GM21723 (cell line): ENCODE results near the gene ZMIZ1.
A peak's percentile ranks its signal among the peaks of the same experiment; 100 is the strongest.
"Not testable (repeated sequence)": the region's sequence is repeated elsewhere in the genome, so short reads cannot be mapped to it uniquely, and the experiment has no call there.

Experiments
- ATAC-seq: cut with Tn5 transposase; IDR thresholded peaks from one replicate; pipeline ENCODE4 v1.9.1; 2021; ENCODE audit warnings: mild to moderate bottlenecking, moderate library complexity; ENCODE audit not compliant: unreplicated experiment

ZMIZ1 gene

DNA sequence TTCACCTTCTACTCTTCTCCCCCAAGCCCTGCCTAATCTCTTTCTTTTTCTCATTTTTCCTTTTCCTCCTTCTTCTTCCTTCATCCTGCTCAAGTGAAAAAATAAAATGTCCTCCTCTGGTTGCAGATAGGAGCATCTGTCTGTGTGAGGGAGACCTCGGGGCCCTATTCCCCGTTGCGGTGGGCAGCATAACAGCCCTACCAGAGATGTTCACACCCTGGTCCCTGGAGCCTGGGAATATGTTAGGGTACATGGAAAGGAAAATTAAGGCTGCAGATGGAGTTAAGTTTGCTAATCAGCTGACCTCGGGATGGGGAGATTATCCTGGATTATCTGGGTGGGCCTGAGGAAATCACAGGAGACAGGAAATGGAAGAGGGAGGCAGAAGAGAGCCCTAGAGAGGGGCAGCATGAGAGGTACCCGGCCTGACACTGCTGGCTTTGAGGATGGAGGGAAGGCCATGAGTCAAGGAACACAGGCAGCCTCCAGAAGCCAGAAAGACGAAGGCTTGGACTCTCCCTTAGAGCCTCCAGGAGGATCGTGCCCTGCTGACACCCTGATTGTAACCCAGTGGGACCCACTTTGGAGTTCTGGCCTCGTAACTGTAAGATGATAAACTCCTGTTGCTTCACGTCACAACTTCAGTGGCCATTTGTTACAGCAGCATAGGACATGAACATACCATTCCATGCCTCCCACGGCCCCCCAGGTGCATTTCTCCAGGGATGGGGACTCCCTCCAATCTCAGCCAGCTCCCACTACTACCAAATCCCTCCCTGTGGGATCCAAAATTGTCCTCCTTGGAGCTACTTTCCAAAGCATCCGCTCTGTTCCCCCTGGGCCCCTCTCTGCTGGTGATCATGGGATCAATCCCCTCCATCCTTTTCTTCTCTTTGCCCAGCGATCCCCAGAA is 39.0 kb upstream of the ZMIZ1 start:
- ATAC-seq = no peak

DNA sequence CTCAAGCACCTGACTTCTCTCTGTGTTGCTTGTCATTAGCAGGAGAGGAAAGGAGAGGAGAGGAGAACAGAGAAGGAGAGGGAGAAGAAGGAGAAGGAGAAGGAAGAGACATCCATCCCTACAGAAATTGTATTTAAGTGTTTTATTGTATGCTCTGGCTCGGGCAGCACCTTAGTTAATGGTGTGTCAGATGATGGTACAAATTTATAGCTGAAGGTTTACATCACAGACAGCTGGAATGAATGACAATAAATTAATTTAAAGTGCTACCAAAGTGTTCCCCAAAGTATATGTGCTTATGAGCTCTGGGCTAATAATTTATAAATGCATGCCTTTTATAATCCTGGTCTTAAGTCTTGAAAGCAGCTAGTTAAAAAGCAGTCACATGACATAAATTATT is 38.1 kb upstream of the ZMIZ1 start:
- no peak for ATAC-seq

DNA sequence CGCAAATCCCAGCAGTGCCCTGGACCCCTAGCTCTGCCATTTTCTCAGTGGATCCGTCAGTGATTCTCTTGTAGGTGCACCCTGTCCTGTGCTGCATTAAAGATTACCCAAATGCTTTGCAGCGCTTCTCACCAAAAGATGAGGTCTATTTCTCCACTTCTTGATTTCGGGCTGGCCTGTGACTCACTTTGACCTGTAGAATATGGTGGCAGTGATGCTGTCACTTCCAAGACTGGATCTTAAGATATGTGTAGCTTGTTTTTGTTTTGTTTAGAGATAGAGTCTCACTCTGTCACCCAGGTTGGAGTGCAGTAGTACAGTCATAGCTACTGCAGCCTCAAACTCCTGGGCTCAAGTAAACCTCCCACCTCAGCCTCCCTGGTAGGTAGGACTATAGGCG is 37.0 kb upstream of the ZMIZ1 start:
- no peak for ATAC-seq

DNA sequence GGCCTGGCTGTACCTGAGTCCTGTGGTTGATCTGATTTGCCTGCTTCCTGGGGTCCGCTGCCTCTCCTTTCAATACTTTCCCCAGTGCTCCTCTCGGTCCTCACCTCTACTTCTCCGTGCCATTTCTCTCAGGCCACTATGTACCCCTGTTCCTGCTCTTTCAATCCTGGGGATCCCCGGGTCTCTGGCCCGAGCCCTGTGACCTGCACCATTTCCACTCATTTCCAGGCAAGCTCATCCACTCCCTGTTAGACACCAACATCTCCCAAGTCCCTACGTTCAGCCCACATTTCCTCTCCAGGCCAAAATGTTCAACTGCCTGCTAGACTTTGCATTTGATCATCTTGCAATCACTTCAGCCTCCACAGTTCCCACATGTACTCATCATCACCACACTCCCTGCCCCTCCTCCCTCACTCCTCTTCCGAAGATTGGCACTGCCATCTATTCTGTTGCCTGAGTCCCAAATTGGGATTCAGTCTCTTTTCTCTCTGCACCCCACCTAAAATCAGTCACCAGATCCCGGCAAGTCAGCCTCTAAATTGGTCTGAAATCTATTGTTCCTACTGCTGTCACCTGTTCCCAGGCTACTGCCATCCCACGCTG is 34.4 kb upstream of the ZMIZ1 start:
- no peak for ATAC-seq

DNA sequence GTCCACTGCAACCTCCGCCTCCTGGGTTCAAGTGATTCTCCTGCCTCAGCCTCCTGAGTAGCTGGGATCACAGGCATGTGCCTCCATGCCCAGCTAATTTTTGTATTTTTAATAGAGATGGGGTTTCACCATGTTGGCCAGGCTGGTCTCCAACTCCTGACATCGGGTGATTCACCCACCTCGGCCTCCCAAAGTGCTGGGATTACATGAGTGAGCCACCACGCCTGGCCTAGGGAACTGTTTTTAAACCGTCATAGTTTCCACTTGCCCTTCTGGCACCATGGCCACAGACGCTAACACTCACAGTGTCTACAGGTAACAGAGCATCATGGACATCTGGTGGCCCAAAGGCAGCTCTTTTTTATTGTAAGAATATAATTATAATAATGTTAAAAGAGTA is 32.4 kb upstream of the ZMIZ1 start:
- not testable (repeated sequence) for ATAC-seq

DNA sequence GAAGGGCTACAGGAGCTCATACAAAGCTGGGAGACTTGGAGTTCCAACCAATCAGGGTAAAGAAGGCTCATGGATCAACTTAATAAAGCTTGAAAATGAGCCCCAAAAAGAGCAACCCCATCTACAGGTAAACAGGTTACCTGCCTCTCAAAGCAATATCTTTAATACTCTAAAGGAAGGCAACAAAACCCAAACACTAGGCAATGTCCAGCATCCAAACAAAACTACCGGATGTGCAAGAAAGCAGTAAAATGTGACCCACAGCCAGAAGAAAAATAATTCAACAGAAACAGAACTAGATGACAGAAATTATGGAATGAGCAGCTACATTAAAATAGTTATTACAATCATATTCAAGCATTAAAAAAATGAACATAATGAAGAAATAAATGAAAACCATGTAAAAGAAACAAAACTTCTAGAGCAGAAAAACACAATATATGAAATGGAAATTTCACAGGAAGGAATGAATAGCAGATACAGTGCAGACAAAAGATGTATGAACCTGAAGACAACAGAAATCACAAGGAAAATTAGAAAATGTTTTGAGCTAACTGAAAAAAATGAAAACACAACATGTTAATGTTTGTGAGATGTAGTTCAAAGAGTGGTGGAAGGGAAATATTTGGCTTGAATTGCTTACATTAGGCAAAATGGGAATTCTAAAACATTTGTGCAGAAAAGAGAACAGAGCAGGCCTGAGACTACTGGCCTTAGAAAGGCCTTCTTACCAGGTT is 30.5 kb upstream of the ZMIZ1 start:
- no peak for ATAC-seq

DNA sequence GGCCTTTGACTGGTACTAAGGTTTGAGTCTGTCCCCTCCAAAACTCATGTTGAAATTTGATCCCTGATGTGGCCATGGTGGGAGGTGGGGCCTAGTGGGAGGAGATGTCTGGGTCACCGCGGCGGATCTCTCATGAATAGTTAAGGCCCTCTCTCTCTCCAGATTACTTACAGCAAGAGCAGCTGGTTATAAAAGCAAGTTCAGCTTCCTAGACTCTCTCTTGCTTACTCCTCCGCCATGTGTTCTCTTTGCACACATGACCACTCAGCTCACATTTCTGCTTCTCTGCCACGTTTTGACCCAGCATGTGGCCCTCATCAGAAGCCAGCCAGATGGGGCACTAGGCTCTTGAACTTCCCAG is 29.9 kb upstream of the ZMIZ1 start:
- ATAC-seq = no peak

DNA sequence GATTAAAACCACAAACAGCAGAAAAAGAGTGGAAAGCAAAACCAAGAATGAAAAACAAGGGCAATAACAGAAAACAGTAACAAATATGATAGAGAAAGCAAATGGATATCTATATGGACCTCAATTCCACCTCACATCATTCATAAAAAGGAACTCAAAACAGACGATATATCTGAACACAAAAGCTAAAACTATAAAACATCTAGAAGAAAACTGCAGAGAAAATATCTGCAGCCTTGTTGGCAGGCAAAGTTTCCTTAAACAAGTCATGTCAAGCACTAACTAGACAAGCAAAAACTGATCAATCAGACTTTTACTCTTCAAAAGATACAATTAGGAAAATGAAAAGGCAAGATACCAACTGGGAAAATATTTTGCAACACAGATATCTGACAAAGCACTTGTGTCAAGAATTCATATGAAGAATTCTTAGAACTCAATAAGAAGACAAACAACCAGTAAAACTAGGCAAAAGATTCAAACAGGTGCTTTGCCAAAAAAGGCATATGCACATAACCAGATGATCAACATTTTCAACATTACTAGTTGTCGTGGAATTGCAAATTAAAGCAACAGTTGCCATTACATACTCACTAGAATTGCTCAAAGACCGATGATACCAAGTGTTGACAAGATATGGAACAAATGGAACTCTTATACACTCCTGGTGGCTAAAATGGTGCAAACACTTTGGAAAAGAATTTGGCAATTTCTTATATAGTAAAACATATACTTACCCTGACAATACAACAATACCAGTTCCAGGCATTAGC is 25.9 kb upstream of the ZMIZ1 start:
- ATAC-seq = no peak

DNA sequence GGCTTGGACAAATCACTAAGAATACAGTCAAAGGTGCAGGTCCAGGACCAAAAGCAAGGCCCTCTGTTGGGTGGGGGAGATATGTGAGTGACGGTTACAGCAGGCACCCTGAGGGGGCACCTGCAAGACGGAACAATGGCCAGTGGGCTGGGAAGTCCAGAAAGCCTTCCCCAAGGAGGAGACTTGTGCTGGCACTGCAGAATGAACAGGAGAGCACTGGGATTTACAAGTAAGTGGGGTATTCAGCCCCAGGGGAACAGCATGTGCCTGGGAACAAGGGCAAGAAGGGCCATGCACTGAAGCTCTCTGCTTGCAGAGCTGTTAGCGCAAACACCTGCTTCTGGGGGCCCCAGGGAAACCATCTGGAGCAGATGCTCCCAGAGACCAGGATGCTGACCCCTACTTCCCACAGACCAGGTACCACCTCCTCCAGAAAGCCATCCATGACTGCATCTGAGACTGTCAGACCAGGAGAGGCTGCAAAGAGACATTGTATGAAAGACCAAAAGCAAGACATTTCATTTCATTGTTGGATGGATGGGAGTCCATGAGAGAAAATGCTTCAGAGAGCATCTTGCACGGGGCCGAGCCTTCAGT is 24.6 kb upstream of the ZMIZ1 start:
- ATAC-seq = no peak

DNA sequence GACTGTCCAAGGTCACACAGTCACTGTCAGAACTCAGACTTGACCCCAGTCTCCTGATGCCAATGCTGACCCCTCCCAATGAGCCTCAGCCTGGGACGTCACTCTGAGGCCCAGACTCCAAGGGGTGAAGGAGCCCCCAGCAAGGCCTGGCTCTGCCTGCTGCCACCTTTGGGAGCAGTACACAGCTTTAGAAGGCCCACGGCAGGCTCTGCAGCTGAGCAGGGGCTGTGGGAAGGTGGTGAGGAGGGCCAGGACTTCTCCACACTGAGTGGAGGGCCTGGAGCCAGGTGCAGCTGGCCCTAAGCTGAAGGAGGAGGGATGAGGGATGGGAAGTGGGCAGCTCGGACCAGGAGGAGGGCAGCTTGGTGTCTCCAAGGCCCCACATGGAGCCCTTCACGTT is 23.9 kb upstream of the ZMIZ1 start:
- ATAC-seq = no peak

DNA sequence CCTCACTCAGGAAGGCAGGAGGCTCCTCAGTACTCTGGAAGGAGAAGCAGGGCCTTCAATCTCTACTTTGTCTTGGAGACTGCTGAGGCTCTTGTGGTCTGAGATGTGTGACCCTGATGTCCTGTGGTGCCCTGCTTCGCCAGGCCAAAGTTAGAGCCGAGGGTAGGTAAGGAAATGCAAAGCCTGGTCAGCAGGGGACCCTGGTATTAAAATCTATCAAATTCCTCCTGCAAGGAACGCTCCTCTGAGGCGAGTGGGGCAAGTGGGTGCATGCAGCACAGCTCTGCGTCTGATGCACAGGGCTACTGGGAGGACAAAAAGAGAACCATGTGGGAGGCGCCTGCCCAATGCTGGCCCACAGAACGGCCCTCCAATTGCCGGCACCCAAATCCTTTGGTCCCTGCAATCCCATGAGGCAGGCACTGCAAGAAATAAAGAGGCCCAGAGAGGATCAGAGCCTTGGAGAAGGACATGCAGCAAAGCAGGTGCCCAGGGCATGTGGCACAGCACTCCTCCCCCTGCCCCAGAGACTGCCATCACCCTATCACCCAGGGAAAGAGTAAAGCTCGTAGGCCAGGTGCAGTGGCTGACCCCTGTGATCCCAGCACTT is 23.1 kb upstream of the ZMIZ1 start:
- no peak for ATAC-seq

DNA sequence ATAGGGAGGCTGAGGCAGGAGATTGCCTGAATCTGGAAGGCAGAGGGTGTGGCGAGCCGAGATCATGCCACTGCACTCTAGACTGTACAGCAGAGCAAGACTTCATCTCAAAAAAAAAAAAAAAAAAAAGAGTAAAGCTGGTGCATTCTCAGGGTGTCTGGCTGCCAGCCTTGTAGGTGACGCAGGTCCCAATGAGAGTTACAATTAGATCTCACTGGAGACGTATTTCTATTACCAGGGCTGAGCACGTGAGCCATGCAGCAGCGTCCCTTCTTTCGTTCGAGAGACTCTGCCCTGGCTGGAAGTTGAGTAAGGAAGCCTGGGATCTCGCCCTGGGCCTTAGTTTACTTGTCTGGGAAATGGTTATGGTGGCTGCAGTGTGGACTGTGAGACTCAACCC is 22.4 kb upstream of the ZMIZ1 start:
- no peak for ATAC-seq

DNA sequence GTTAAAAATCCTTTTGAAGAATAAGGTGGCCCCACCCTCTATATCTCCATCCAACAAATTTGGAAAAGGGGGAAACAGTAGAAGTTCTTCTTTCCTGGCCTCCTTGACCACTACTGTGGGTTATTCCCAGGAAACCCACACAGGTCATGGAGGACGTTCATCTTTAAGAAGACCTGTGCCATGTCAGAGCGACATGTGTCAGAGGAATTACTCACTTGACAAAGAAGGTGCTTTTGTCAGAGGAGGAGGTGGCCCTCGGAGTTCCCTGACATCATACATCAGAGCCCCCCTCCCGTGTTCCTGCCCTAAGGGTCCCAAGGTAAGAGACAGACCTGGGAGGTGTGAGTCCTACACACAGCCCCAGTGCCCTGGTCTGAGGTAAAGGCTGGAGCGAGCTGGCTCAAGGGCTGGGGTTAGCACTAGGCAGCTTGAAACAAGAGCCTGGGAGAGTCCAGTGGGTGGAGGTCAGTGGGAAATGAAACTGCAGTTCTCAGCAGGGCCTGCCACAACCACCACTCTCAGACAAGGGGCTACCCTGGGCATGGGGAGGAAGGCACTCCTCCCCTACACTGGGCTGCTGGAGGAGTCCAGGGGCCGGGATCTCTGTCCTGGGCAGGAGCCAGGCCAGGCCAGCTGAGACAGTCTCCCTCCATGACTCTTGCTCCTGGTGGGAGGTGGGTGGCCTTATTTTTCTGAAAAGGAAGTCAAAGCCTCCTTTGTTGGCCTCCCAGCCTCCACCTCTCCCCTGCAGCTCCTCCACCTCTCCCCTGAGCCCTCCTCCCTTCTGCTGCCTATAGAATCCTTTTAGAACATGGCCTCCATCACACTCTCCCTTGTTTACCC is 21.8 kb upstream of the ZMIZ1 start:
- no peak for ATAC-seq

DNA sequence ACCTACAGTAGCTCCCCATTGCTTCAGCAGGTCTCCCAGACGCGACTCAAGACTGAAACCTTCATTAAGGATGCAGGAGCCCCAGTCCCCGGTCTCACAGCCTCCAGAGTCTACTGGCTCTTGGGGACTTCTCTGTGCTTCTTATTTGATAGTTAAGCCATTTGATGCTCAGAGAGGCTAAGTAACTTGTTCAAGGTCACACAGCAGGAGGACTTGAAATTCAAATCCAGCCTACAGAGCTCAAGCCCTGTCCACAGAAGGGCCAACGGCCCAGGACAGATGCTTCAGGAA is 21.2 kb upstream of the ZMIZ1 start:
- ATAC-seq = no peak

DNA sequence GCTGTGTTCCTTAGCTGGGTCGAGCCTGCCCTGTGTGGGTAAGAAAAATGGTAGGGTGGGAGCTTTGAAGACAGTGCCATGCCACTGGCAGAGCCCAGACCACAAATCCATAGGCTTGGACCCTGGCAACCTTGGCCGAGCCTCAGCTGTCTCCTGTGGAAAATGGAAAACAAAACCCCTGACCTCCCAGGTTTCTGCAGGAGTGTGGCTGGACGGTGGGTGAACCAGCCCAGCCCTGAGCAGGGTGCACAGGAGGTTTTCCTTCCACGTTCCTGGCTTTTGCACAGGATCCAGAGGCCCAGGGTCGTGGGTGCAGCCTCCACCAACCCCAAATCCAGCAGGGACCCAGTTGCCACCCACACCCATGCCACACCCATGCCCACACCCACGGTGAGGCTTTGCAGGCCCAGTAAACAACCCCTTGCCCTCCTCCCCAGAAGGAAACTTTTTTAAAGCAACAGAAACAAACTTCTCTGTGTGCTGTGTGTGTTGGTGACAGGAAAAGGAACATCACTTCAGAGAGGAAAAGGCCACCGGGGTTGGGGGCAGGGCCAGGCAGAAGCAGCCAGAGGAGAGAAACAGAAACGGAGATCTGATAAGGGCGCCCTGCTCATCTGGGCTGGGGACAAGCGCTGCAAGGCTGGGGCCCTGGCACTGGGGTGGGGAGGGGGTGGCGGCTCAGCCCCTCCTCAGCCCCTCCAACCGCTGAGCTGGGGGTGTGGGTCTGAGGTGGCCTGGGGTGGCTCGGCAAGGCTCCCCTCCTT is 20.7 kb upstream of the ZMIZ1 start:
- peak; percentile 63 for ATAC-seq

DNA sequence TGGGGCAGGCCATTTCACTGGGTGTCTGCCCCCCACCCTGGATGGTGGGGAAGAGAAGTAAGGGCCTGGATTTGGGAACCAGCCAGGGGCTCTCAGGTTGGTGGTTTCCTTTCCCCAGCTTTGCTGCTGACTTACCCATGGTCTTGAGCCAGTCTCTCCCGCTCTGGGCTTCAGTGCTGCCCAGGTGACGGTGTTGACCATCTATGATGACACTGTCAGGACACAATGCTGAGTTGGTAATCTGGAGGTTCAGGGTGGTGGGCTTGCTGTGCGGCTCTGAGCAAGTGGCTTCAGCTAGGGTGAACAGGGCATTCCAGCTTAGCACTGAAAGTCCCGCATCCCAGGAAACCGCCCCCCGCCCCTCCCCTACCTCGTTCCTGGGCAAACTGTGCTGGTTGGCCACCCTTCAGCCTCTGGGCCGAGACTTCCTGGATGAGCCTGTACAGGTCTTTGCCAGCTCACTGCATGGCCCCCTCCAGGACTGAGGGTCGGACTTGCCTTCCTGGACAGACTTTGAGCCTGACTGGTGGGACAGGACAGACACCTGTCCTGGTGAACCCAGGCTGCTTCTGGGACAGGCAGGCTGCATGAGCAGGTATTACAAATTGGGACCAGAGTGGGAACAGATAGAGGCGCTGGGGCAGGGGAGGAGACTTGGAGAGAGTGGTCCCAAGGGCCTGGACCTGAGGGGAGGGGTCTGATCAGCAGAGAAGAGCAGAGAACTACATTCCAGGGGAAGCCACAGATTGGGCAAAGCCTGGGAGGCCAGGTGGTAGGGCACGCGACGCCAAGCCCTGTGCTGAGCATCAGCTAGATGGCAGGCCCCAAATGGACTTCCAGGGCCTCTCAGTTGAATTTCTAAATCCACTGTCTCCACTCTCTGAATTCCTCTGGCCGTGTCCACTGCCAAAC is 19.9 kb upstream of the ZMIZ1 start:
- no peak for ATAC-seq

DNA sequence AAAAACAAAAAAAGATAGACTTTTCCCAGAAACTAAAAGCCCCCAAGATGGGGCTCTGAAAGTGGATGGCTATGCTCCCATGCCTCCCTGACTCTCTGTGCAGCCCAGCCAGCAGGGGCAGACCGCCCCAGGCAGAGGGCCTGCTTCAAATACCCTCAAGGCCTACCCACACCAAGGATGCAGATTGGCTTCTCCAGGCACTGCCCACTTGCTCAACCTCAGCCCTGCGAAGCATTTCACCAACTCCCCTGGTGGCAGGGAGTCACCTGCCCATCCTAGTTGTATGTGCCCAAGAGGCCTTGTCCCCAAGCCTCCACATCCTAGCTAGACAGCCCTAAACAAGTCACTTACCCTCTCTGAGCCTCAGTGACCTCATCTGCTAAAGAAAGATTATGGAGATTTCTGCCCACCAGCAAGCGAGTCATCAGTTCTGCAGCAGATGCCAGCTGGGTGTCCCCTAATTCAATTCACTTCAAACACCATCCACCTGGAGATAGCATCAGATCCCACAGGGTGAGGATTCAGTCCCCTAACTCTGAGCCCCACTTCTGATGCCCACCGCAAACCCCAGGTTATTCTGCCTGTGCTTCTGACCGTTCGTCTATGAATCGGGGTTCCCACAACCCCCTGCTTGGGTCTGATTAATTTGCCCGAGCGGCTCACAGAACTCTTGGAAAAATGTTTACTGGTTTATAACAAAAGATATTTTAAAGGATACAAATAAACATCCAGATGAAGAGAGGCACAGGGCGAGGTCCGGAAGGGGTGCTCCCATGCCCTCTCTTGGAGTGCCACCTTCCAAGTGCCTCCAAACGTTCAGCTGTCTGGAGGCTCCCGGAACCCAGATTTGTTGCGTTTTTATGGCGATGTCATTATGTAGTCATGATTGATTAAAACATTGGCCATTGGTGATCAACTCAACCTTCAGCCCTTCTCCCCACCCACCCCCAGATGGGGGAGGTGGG is 18.6 kb upstream of the ZMIZ1 start:
- ATAC-seq = no peak
